ENCODE data around the gene TRMT112. TPM values are rescaled to one million over a fixed set of nuclear protein-coding genes. Genes with fewer than 3 reads are reported as not detected.

The TRMT112 gene
- total RNA-seq, 1 experiment from 2014 or later: 341 TPM

GRCh38 chr11:64295760-64296159 lies 21.6 kb downstream of the TRMT112 start:
- no peak for TF ChIP-seq POLR2AphosphoS5 (IDR thresholded peaks at IDR 0.05; ENCODE audit: low read depth, low read length)
- no peak for TF ChIP-seq SIN3A (IDR thresholded peaks at IDR 0.05; ENCODE audit: borderline replicate concordance, insufficient read depth, low read depth, low read length)
- no peak for TF ChIP-seq REST (IDR thresholded peaks at IDR 0.05; ENCODE audit: insufficient read depth in 1 of 2, low read depth in 2 of 2, low read length in 1 of 2)
- no peak for TF ChIP-seq CTCF (IDR thresholded peaks at IDR 0.05)
- TF ChIP-seq TCF7L2 (IDR thresholded peaks at IDR 0.05; ENCODE audit: low read depth, low read length): no peak
- no peak overlapping the region for H3K27ac ChIP-seq (ENCODE audit: low read length)
- no peaks in the 10 kb centered on the region for H3K9me3 ChIP-seq (ENCODE audit: control insufficient read depth, insufficient read depth, low read depth, low read length)
- ATAC-seq (no peak), DNase-seq (ENCODE audit: low read depth, low spot score) (no peak)
- ChIA-PET POLR2A (interaction anchor here (0.6 kb wide), 1 partner anchor 1563 kb away, joined by 26 read pairs; no protein-coding TSS in a partner anchor), CTCF (interaction anchor here (0.6 kb wide), 1 partner anchor 71 kb away, joined by 6 read pairs; no protein-coding TSS in a partner anchor)
- no peaks in the 10 kb centered on the region; the same call in none of the 2 replicates for H3K27me3 ChIP-seq (ENCODE audit: control insufficient read depth, insufficient read depth, low read length)
- BruUV-seq (replicated peaks): no TSS peak
- intact Hi-C loops (cut with micrococcal nuclease; ENCODE audit: unreplicated experiment) (no loop called here), in situ Hi-C loops (cut with HindIII; ENCODE audit: low pct_unique_long_range_greater_than_20kb, low sequenced_read_pairs) (no loop called here)
- H3K4me3 ChIP-seq (ENCODE audit: low read depth in 2 of 2, low read length in 2 of 2): no peak overlapping the region
- H3K36me3 ChIP-seq (ENCODE audit: control insufficient read depth, insufficient read depth, low read length): no peaks in the 10 kb centered on the region
- peaks cover 8% of the 10 kb centered on the region for H3K4me1 ChIP-seq (ENCODE audit: control insufficient read depth, insufficient read depth, low read length)

- CTCF ChIA-PET: no interaction called here
- no peak overlapping the region for H3K27ac ChIP-seq (ENCODE audit: low read length)
- no peaks in the 10 kb centered on the region; the same call in none of the 2 replicates for H3K27me3 ChIP-seq (ENCODE audit: control insufficient read depth, insufficient read depth, low read length)
- DNase-seq (ENCODE audit: low read depth, low spot score) (no peak), ATAC-seq (no peak)
- H3K36me3 ChIP-seq (ENCODE audit: control insufficient read depth, insufficient read depth, low read length): no peaks in the 10 kb centered on the region
- BruUV-seq (replicated peaks): no TSS peak
- no peaks in the 10 kb centered on the region for H3K9me3 ChIP-seq (ENCODE audit: control insufficient read depth, insufficient read depth, low read depth, low read length)
- intact Hi-C loops (cut with micrococcal nuclease; ENCODE audit: unreplicated experiment) (no loop called here), in situ Hi-C loops (cut with HindIII; ENCODE audit: low pct_unique_long_range_greater_than_20kb, low sequenced_read_pairs) (no loop called here)
- POLR2A ChIA-PET: interaction anchor here (0.6 kb wide), 1 partner anchor 1564 kb away, joined by 26 read pairs; no protein-coding TSS in a partner anchor
- TF ChIP-seq POLR2AphosphoS5 (IDR thresholded peaks at IDR 0.05; ENCODE audit: low read depth, low read length) (no peak), CTCF (IDR thresholded peaks at IDR 0.05) (no peak), TCF7L2 (IDR thresholded peaks at IDR 0.05; ENCODE audit: low read depth, low read length) (no peak), SIN3A (IDR thresholded peaks at IDR 0.05; ENCODE audit: borderline replicate concordance, insufficient read depth, low read depth, low read length) (no peak), REST (IDR thresholded peaks at IDR 0.05; ENCODE audit: insufficient read depth in 1 of 2, low read depth in 2 of 2, low read length in 1 of 2) (no peak)
- H3K4me3 ChIP-seq (ENCODE audit: low read depth in 2 of 2, low read length in 2 of 2): no peak overlapping the region
- 0 out of 2 replicates have a peak, but pooled peaks cover 6% of the 10 kb centered on the region for H3K4me1 ChIP-seq (ENCODE audit: control insufficient read depth, insufficient read depth, low read length)
These were observed 22.6 kb downstream of the TRMT112 start for GRCh38 chr11:64294774-64295173.
